Ramos (cell line): ENCODE data around the gene SLC25A47.

Source experiments
- in situ Hi-C: fragments of 300-500 bp; cut with MboI; formaldehyde crosslinking; loops from one replicate; pipeline ENCODE4 v1.14.3; 2022; ENCODE audit warnings: low sequenced_read_pairs; ENCODE audit not compliant: unreplicated experiment

SLC25A47 gene

GRCh38 chr14:100372357-100373048 is 49.4 kb downstream of the SLC25A47 start:
- in situ Hi-C loops, result no loop called here

GRCh38 chr14:100374270-100374669 is 51.1 kb downstream of the SLC25A47 start:
- in situ Hi-C loops, result no loop called here

- in situ Hi-C loops, result no loop called here
Observed at GRCh38 chr14:100374876-100375265, 51.7 kb downstream of the SLC25A47 start.

GRCh38 chr14:100375266-100375962 is 52.3 kb downstream of the SLC25A47 start:
- in situ Hi-C loops, result no loop called here

GRCh38 chr14:100375963-100376735 is 53.0 kb downstream of the SLC25A47 start, which contains the start of gene WDR25:
Gene WDR25 (plus strand): TSS chr14:100376485.
- in situ Hi-C loops, result no loop called here

GRCh38 chr14:100376751-100377171 is 53.6 kb downstream of the SLC25A47 start:
- in situ Hi-C loops, result no loop called here
